GM23338 (cell line): ENCODE data around the gene KIFC3. TPM values are rescaled to one million over a fixed set of nuclear protein-coding genes. Genes with fewer than 3 reads are reported as not detected.
A peak's percentile ranks its signal among the peaks of the same experiment; 100 is the strongest.

Experiments used
- ATAC-seq: fragments of 200-7000 bp; cut with Tn5 transposase; 3 replicates; pipeline ENCODE4 v1.9.1; 2020
- DNase-seq: peaks from one replicate; pipeline ENCODE4 v3.0.0-alpha.2; 2015; ENCODE audit warnings: low spot score
- H2AFZ ChIP-seq: fragments of 200-600 bp; sonication (generic); 2 replicates; pipeline ENCODE4 v1.8.0; 2016; ENCODE audit warnings: antibody characterized with exemption, mild to moderate bottlenecking, moderate library complexity
- H3F3A ChIP-seq: fragments of 200-600 bp; sonication (generic); replicated peaks from 2 replicates; pipeline ENCODE4 v1.8.0; 2017; ENCODE audit warnings: antibody characterized with exemption, mixed run types, low read depth
- H3K27ac ChIP-seq: fragments of 200-600 bp; sonication (generic); 2 replicates; pipeline ENCODE4 v1.6.1; 2016; ENCODE audit warnings: low read depth
- H3K27me3 ChIP-seq: fragments of 200-600 bp; sonication (generic); 2 replicates; pipeline ENCODE4 v1.8.0; 2016; ENCODE audit warnings: mild to moderate bottlenecking, mixed run types, moderate library complexity; ENCODE audit not compliant: insufficient read depth
- H3K36me3 ChIP-seq: fragments of 200-600 bp; sonication (generic); 2 replicates; pipeline ENCODE4 v1.8.0; 2016; ENCODE audit warnings: mild to moderate bottlenecking; ENCODE audit not compliant: insufficient read depth
- H3K4me1 ChIP-seq: fragments of 200-600 bp; sonication (generic); 2 replicates; pipeline ENCODE4 v1.8.0; 2016; ENCODE audit warnings: mild to moderate bottlenecking, moderate library complexity; ENCODE audit not compliant: insufficient read depth
- H3K4me2 ChIP-seq: fragments of 200-600 bp; sonication (generic); 2 replicates; pipeline ENCODE4 v1.7.1; 2017; ENCODE audit warnings: mixed run types
- H3K4me3 ChIP-seq: fragments of 200-600 bp; sonication (generic); 2 replicates; pipeline ENCODE4 v1.6.1; 2016; ENCODE audit warnings: mixed run types
- H3K79me2 ChIP-seq: fragments of 200-600 bp; sonication (generic); replicated peaks from 2 replicates; pipeline ENCODE4 v1.8.0; 2017; ENCODE audit warnings: mild to moderate bottlenecking; ENCODE audit not compliant: insufficient read depth
- H3K9me2 ChIP-seq: fragments of 200-600 bp; sonication (generic); 2 replicates; pipeline ENCODE4 v1.8.0; 2017; ENCODE audit not compliant: insufficient read depth
- H4K20me1 ChIP-seq: fragments of 200-600 bp; sonication (generic); replicated peaks from 2 replicates; pipeline ENCODE4 v1.8.0; 2017; ENCODE audit warnings: mild to moderate bottlenecking; ENCODE audit not compliant: insufficient read depth
- H3K27ac Mint-ChIP-seq: 2 replicates; pipeline ENCODE4 v1.8.0; 2020; ENCODE audit warnings: inconsistent platforms, mild to moderate bottlenecking, moderate library complexity, mixed read lengths
- H3K27me3 Mint-ChIP-seq: 3 replicates; pipeline ENCODE4 v1.8.0; 2022; ENCODE audit warnings: low read depth, mild to moderate bottlenecking, moderate library complexity, mixed read lengths, inconsistent platforms; ENCODE audit not compliant: insufficient read depth, poor library complexity
- H3K36me3 Mint-ChIP-seq: 3 replicates; pipeline ENCODE4 v1.8.0; 2021; ENCODE audit warnings: low read depth, mild to moderate bottlenecking, inconsistent platforms, moderate library complexity, mixed read lengths
- H3K4me1 Mint-ChIP-seq: 3 replicates; pipeline ENCODE4 v1.8.0; 2020; ENCODE audit warnings: mild to moderate bottlenecking, inconsistent platforms, mixed read lengths
- H3K4me3 Mint-ChIP-seq: 3 replicates; pipeline ENCODE4 v1.8.0; 2021; ENCODE audit warnings: moderate library complexity, mild to moderate bottlenecking, inconsistent platforms, mixed read lengths
- H3K9me3 Mint-ChIP-seq: 3 replicates; pipeline ENCODE4 v1.8.0; 2020; ENCODE audit warnings: moderate library complexity, mild to moderate bottlenecking, inconsistent platforms, mixed read lengths
- EZH2 ChIP-seq: fragments of 200-600 bp; sonication (generic); IDR thresholded peaks from one replicate; pipeline ENCODE4 v1.8.0; 2017; ENCODE audit warnings: antibody characterized with exemption, mild to moderate bottlenecking, low read depth; ENCODE audit not compliant: unreplicated experiment
- EZH2phosphoT487 ChIP-seq: fragments of 200-600 bp; sonication (generic); IDR thresholded peaks from one replicate; pipeline ENCODE4 v1.8.1; 2018; ENCODE audit warnings: antibody characterized with exemption; ENCODE audit not compliant: unreplicated experiment
- JUNB ChIP-seq: IDR thresholded peaks from one replicate; pipeline ENCODE4 v1.6.1; 2016; ENCODE audit warnings: antibody characterized with exemption; ENCODE audit not compliant: unreplicated experiment
- NANOG ChIP-seq: IDR thresholded peaks from 2 replicates; pipeline ENCODE4 v1.6.1; 2016; ENCODE audit warnings: antibody characterized with exemption, borderline replicate concordance
- POLR2AphosphoS5 ChIP-seq: IDR thresholded peaks from 2 replicates; pipeline ENCODE4 v1.6.1; 2016; ENCODE audit warnings: antibody characterized with exemption, low read depth
- ZNF114 ChIP-seq: fragments of 250-450 bp; sonication (Bioruptor Pico); IDR thresholded peaks from 2 replicates; pipeline ENCODE4 v1.5.0; 2020; ENCODE audit warnings: mild to moderate bottlenecking, moderate library complexity
- ZNF331 ChIP-seq: fragments of 250-450 bp; sonication (Bioruptor Pico); IDR thresholded peaks from 2 replicates; pipeline ENCODE4 v1.5.0; 2020; ENCODE audit warnings: low read depth, mild to moderate bottlenecking, moderate library complexity
- polyA plus RNA-seq: library from polyadenylated mRNA; unstranded; fragments of >200 nt; fragmentation: Nextera tagmentation; extraction: Ambion mirVana; gene quantifications from 2 replicates; pipeline ENCODE4 v1.2.1, GENCODE V29; 2016
- total RNA-seq: library from RNA; depleted of rRNA; stranded (reverse); fragments of >200 nt; shearing (Covaris generic); gene quantifications from 2 replicates; pipeline ENCODE4 v1.2.3, GENCODE V29; 2014
- TF ChIP-seq, protein P1 (sequence below): IDR thresholded peaks from 2 replicates; pipeline ENCODE4 v1.6.1; 2016; ENCODE audit warnings: antibody characterized with exemption
- TF ChIP-seq, protein P2 (sequence below): IDR thresholded peaks from one replicate; pipeline ENCODE4 v1.6.1; 2018; ENCODE audit warnings: antibody characterized with exemption; ENCODE audit not compliant: unreplicated experiment
- TF ChIP-seq, protein P3 (sequence below): fragments of 250-450 bp; sonication (Bioruptor Pico); IDR thresholded peaks from 2 replicates; pipeline ENCODE4 v1.5.0; 2020; ENCODE audit warnings: mild to moderate bottlenecking, moderate library complexity
- TF ChIP-seq, protein P4 (sequence below), 2 experiments: fragments of 200-600 bp in 1 of 2; sonication (generic) in 1 of 2; conservative IDR thresholded peaks; 2 replicates each; pipeline versions ENCODE4 v1.5.1 to v1.6.1; 2016 to 2017; ENCODE audit warnings: antibody characterized with exemption in 2 of 2, low read depth in 2 of 2, mild to moderate bottlenecking in 2 of 2, moderate library complexity in 1 of 2

The KIFC3 gene
- total and polyA plus RNA-seq, 2 experiments from 2014 or later: 4.4 to 12.5 TPM

DNA sequence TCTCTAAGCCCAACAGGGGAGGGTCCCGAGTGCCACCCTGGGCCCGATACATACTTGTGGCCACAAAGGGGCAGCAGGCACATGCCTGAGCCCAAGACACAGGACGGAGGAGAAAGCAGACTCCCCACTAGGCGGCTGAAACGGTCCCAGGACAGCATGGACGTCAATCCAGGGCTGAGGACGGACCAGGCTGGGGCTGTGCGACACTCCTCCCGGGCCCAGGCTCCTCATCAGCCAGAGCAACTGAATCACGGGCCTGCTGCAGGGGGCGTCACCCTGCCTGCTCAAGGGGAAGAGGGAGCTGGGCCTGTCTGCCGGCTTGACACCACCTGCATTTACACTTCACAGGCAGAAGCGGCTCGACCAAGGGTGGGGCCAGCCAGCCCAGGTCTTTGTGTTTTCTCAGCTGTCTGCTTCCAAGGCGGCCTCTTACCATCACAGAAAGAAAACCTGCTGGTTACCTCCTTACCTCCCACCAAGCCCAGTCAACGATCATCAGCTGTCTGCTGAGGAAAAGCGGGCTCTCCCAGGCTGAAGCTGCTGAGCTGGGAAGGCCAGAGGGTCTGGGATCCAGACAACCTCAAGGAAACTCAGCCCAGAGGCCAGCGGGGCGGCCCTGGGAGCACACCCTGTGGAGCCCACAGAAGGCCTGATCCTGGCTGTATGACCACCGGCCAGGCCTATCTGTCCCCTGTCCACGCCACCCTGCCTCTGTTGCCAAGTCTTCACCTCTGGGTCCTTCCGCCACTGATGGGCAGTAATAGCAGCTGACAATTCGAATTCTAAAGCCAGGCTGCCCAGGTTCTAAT is 26.4 kb downstream of the KIFC3 start (continued):
- no peak for TF ChIP-seq EZH2

DNA sequence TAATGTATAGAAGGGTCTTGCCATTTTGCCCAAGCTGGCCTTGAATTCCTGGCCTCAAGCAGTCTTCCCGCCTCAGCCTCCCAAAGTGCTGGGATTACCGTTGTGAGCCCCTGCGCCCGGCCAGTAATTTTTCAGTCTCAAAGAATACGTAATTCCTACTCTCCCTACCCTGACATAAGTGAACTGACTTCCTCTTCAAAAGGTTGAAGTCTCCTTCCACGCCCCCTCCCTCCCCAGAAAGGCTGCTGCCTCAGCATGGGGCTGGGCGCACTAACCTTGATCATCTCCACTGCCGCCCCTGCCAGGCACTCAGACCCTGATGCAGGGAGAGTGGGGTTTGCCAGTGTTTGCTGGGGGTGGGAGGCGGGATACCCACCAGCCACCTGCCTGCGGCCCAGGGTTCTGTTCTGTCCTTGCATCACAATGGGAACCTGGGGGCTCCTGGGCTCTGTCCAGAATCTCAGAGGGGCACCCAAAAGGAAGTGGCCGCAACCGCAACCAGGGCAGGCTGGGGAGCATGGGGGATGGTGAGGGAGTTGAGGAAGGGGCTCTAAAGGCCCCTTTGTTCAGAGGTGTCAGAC is 27.5 kb downstream of the KIFC3 start:
- Mint-ChIP-seq H3K27ac (no peak overlapping the region), H3K27me3 (peaks cover 16% of the 10 kb centered on the region), H3K36me3 (no peaks in the 10 kb centered on the region), H3K4me3 (peak overlapping the region; percentile 23; the same call in 1 of the 3 replicates), H3K4me1 (peaks cover 31% of the 10 kb centered on the region), H3K9me3 (no peaks in the 10 kb centered on the region)
- Histone ChIP-seq H3F3A (peaks cover 7% of the 10 kb centered on the region), H3K79me2 (no peaks in the 10 kb centered on the region), H3K27me3 (no peaks in the 10 kb centered on the region), H3K4me3 (0 out of 2 replicates have a peak overlapping the region, but pooled peaks have one; percentile 17), H2AFZ (no peak overlapping the region), H4K20me1 (no peaks in the 10 kb centered on the region; the same call in 1 of the 2 replicates), H3K27ac (no peak overlapping the region), H3K4me2 (peak overlapping the region; percentile 64), H3K9me2 (no peaks in the 10 kb centered on the region), H3K4me1 (peaks cover 17% of the 10 kb centered on the region), H3K36me3 (no peaks in the 10 kb centered on the region)
- no peak for DNase-seq
- no peak for ATAC-seq
- no peak for TF ChIP-seq NANOG
- TF ChIP-seq, protein P1, sequence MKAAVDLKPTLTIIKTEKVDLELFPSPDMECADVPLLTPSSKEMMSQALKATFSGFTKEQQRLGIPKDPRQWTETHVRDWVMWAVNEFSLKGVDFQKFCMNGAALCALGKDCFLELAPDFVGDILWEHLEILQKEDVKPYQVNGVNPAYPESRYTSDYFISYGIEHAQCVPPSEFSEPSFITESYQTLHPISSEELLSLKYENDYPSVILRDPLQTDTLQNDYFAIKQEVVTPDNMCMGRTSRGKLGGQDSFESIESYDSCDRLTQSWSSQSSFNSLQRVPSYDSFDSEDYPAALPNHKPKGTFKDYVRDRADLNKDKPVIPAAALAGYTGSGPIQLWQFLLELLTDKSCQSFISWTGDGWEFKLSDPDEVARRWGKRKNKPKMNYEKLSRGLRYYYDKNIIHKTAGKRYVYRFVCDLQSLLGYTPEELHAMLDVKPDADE: no peak
- TF ChIP-seq EZH2: no peak
- TF ChIP-seq ZNF331 (CRISPR knock-in tag): no peak
- TF ChIP-seq, protein P2, sequence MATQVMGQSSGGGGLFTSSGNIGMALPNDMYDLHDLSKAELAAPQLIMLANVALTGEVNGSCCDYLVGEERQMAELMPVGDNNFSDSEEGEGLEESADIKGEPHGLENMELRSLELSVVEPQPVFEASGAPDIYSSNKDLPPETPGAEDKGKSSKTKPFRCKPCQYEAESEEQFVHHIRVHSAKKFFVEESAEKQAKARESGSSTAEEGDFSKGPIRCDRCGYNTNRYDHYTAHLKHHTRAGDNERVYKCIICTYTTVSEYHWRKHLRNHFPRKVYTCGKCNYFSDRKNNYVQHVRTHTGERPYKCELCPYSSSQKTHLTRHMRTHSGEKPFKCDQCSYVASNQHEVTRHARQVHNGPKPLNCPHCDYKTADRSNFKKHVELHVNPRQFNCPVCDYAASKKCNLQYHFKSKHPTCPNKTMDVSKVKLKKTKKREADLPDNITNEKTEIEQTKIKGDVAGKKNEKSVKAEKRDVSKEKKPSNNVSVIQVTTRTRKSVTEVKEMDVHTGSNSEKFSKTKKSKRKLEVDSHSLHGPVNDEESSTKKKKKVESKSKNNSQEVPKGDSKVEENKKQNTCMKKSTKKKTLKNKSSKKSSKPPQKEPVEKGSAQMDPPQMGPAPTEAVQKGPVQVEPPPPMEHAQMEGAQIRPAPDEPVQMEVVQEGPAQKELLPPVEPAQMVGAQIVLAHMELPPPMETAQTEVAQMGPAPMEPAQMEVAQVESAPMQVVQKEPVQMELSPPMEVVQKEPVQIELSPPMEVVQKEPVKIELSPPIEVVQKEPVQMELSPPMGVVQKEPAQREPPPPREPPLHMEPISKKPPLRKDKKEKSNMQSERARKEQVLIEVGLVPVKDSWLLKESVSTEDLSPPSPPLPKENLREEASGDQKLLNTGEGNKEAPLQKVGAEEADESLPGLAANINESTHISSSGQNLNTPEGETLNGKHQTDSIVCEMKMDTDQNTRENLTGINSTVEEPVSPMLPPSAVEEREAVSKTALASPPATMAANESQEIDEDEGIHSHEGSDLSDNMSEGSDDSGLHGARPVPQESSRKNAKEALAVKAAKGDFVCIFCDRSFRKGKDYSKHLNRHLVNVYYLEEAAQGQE: no peak
- TF ChIP-seq, protein P3, sequence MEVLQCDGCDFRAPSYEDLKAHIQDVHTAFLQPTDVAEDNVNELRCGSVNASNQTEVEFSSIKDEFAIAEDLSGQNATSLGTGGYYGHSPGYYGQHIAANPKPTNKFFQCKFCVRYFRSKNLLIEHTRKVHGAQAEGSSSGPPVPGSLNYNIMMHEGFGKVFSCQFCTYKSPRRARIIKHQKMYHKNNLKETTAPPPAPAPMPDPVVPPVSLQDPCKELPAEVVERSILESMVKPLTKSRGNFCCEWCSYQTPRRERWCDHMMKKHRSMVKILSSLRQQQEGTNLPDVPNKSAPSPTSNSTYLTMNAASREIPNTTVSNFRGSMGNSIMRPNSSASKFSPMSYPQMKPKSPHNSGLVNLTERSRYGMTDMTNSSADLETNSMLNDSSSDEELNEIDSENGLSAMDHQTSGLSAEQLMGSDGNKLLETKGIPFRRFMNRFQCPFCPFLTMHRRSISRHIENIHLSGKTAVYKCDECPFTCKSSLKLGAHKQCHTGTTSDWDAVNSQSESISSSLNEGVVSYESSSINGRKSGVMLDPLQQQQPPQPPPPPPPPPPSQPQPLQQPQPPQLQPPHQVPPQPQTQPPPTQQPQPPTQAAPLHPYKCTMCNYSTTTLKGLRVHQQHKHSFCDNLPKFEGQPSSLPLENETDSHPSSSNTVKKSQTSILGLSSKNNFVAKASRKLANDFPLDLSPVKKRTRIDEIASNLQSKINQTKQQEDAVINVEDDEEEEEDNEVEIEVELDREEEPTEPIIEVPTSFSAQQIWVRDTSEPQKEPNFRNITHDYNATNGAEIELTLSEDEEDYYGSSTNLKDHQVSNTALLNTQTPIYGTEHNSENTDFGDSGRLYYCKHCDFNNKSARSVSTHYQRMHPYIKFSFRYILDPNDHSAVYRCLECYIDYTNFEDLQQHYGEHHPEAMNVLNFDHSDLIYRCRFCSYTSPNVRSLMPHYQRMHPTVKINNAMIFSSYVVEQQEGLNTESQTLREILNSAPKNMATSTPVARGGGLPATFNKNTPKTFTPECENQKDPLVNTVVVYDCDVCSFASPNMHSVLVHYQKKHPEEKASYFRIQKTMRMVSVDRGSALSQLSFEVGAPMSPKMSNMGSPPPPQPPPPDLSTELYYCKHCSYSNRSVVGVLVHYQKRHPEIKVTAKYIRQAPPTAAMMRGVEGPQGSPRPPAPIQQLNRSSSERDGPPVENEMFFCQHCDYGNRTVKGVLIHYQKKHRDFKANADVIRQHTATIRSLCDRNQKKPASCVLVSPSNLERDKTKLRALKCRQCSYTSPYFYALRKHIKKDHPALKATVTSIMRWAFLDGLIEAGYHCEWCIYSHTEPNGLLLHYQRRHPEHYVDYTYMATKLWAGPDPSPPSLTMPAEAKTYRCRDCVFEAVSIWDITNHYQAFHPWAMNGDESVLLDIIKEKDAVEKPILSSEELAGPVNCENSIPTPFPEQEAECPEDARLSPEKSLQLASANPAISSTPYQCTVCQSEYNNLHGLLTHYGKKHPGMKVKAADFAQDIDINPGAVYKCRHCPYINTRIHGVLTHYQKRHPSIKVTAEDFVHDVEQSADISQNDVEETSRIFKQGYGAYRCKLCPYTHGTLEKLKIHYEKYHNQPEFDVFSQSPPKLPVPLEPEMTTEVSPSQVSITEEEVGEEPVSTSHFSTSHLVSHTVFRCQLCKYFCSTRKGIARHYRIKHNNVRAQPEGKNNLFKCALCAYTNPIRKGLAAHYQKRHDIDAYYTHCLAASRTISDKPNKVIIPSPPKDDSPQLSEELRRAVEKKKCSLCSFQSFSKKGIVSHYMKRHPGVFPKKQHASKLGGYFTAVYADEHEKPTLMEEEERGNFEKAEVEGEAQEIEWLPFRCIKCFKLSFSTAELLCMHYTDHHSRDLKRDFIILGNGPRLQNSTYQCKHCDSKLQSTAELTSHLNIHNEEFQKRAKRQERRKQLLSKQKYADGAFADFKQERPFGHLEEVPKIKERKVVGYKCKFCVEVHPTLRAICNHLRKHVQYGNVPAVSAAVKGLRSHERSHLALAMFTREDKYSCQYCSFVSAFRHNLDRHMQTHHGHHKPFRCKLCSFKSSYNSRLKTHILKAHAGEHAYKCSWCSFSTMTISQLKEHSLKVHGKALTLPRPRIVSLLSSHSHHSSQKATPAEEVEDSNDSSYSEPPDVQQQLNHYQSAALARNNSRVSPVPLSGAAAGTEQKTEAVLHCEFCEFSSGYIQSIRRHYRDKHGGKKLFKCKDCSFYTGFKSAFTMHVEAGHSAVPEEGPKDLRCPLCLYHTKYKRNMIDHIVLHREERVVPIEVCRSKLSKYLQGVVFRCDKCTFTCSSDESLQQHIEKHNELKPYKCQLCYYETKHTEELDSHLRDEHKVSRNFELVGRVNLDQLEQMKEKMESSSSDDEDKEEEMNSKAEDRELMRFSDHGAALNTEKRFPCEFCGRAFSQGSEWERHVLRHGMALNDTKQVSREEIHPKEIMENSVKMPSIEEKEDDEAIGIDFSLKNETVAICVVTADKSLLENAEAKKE (CRISPR knock-in tag): no peak
- TF ChIP-seq ZNF114 (CRISPR knock-in tag): no peak
- TF ChIP-seq POLR2AphosphoS5: no peak
- no peak for TF ChIP-seq JUNB
- TF ChIP-seq EZH2phosphoT487: no peak
- TF ChIP-seq, protein P4, sequence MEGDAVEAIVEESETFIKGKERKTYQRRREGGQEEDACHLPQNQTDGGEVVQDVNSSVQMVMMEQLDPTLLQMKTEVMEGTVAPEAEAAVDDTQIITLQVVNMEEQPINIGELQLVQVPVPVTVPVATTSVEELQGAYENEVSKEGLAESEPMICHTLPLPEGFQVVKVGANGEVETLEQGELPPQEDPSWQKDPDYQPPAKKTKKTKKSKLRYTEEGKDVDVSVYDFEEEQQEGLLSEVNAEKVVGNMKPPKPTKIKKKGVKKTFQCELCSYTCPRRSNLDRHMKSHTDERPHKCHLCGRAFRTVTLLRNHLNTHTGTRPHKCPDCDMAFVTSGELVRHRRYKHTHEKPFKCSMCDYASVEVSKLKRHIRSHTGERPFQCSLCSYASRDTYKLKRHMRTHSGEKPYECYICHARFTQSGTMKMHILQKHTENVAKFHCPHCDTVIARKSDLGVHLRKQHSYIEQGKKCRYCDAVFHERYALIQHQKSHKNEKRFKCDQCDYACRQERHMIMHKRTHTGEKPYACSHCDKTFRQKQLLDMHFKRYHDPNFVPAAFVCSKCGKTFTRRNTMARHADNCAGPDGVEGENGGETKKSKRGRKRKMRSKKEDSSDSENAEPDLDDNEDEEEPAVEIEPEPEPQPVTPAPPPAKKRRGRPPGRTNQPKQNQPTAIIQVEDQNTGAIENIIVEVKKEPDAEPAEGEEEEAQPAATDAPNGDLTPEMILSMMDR (conservative IDR thresholded peaks at IDR 0.05; ENCODE audit: low read depth in 2 of 2): no peak
